ENCODE results near the gene KRTAP2-1. TPM values are rescaled to one million over a fixed set of nuclear protein-coding genes. Genes with fewer than 3 reads are reported as not detected.
"Not testable (repeated sequence)": the region's sequence is repeated elsewhere in the genome, so short reads cannot be mapped to it uniquely, and the experiment has no call there.

The KRTAP2-1 gene
- total RNA-seq, 1 experiment from 2014 or later: not detected

GRCh38 chr17:41065016-41065689, 18.0 kb upstream of the KRTAP2-1 start:
- H3K27ac ChIP-seq (ENCODE audit: low read depth, low read length); CTCF ChIA-PET: not testable (repeated sequence)

GRCh38 chr17:41064301-41064700, 17.2 kb upstream of the KRTAP2-1 start:
- POLR2A ChIA-PET: no interaction called here
- Histone ChIP-seq H3K4me3 (replicated peaks in 1 of 2; ENCODE audit: low read depth in 1 of 2, low read length in 2 of 2) (no peak overlapping the region), H3K79me2 (ENCODE audit: insufficient read depth, low read length) (no peaks in the 10 kb centered on the region), H2AFZ (ENCODE audit: low read depth, low read length, poor library complexity, severe bottlenecking) (no peak overlapping the region), H3K9me2 (ENCODE audit: insufficient read depth) (no peaks in the 10 kb centered on the region), H3K27me3 (ENCODE audit: insufficient read depth, low read length) (no peaks in the 10 kb centered on the region), H3K36me3 (ENCODE audit: control insufficient read depth in 1 of 2, insufficient read depth in 2 of 2, low read length in 2 of 2) (peaks cover 0 to 15% of the 10 kb centered on the region in 2 experiments; a peak in 1 of 4 replicates), H3K27ac (ENCODE audit: low read depth, low read length) (no peak overlapping the region), H3K9me3 (ENCODE audit: control insufficient read depth in 1 of 2, insufficient read depth in 1 of 2, low read depth in 1 of 2, low read length in 2 of 2) (no peaks in the 10 kb centered on the region; a peak in 1 of 4 replicates), H3K9ac (ENCODE audit: low read length) (0 out of 2 replicates have a peak overlapping the region, but pooled peaks have one; percentile 2), H3K4me2 (ENCODE audit: low read length) (no peak overlapping the region), H4K20me1 (ENCODE audit: insufficient read depth) (no peaks in the 10 kb centered on the region), H3K4me1 (ENCODE audit: control insufficient read depth in 1 of 2, insufficient read depth in 2 of 2, low read length in 2 of 2) (peaks cover 39 to 85% of the 10 kb centered on the region in 2 experiments)
- no peak for DNase-seq (ENCODE audit: low read depth, low spot score)
- CTCF ChIA-PET: no interaction called here
- intact Hi-C loops (cut with micrococcal nuclease): no loop called here
- no peak for ATAC-seq
- TF ChIP-seq CEBPB (IDR thresholded peaks at IDR 0.05; ENCODE audit: low read depth) (no peak), SP1 (IDR thresholded peaks at IDR 0.05; ENCODE audit: low read depth) (no peak), SIN3A (IDR thresholded peaks at IDR 0.05; ENCODE audit: low read depth) (no peak), YY1 (IDR thresholded peaks at IDR 0.05; ENCODE audit: extremely low read depth, insufficient replicate concordance, low read depth, low read length) (no peak), MAX (IDR thresholded peaks at IDR 0.05) (no peak), ELF1 (IDR thresholded peaks at IDR 0.05; ENCODE audit: borderline replicate concordance, low read depth) (no peak), CTCF (IDR thresholded peaks at IDR 0.05 in 2 of 3, conservative IDR thresholded peaks at IDR 0.05 in 1 of 3; ENCODE audit: borderline replicate concordance in 1 of 3, insufficient read depth in 1 of 3, low read depth in 2 of 3, low read length in 2 of 3) (no peak), TCF7L2 (IDR thresholded peaks at IDR 0.05; ENCODE audit: borderline replicate concordance, extremely low read depth, insufficient read depth, insufficient read length) (no peak), FOSL1 (IDR thresholded peaks at IDR 0.05; ENCODE audit: low read depth) (no peak), EZH2phosphoT487 (IDR thresholded peaks at IDR 0.05; ENCODE audit: borderline replicate concordance) (no peak), JUND (IDR thresholded peaks at IDR 0.05) (no peak), ZNF274 (IDR thresholded peaks at IDR 0.05; ENCODE audit: low read depth, low read length) (no peak), SRF (IDR thresholded peaks at IDR 0.05; ENCODE audit: low read depth) (no peak)
- TF ChIP-seq, protein P1, sequence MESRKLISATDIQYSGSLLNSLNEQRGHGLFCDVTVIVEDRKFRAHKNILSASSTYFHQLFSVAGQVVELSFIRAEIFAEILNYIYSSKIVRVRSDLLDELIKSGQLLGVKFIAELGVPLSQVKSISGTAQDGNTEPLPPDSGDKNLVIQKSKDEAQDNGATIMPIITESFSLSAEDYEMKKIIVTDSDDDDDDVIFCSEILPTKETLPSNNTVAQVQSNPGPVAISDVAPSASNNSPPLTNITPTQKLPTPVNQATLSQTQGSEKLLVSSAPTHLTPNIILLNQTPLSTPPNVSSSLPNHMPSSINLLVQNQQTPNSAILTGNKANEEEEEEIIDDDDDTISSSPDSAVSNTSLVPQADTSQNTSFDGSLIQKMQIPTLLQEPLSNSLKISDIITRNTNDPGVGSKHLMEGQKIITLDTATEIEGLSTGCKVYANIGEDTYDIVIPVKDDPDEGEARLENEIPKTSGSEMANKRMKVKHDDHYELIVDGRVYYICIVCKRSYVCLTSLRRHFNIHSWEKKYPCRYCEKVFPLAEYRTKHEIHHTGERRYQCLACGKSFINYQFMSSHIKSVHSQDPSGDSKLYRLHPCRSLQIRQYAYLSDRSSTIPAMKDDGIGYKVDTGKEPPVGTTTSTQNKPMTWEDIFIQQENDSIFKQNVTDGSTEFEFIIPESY (IDR thresholded peaks at IDR 0.05; ENCODE audit: extremely low read depth, insufficient replicate concordance, low read length): no peak
- TF ChIP-seq, protein P2, sequence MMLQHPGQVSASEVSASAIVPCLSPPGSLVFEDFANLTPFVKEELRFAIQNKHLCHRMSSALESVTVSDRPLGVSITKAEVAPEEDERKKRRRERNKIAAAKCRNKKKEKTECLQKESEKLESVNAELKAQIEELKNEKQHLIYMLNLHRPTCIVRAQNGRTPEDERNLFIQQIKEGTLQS (IDR thresholded peaks at IDR 0.05): no peak
- RAD21 ChIA-PET (ENCODE audit: low non-redundant PET in 1 of 2, low total read pairs in 2 of 2, uncharacterized antibody in 2 of 2, unreplicated experiment in 2 of 2): no interaction called here
- no TSS peak for BruUV-seq (replicated peaks)

More at GRCh38 chr17:41065016-41065689, 18.0 kb upstream of the KRTAP2-1 start:
- ATAC-seq; H3K4me3 ChIP-seq (replicated peaks in 1 of 2; ENCODE audit: low read depth in 1 of 2, low read length in 2 of 2); DNase-seq (ENCODE audit: low read depth, low spot score); H3K9me2 ChIP-seq (ENCODE audit: insufficient read depth); intact Hi-C loops (cut with micrococcal nuclease); H3K9ac ChIP-seq (ENCODE audit: low read length); H3K79me2 ChIP-seq (ENCODE audit: insufficient read depth, low read length); H4K20me1 ChIP-seq (ENCODE audit: insufficient read depth); BruUV-seq (replicated peaks); H3K27me3 ChIP-seq (ENCODE audit: insufficient read depth, low read length); H3K4me2 ChIP-seq (ENCODE audit: low read length); POLR2A ChIA-PET; RAD21 ChIA-PET (ENCODE audit: low non-redundant PET in 1 of 2, low total read pairs in 2 of 2, uncharacterized antibody in 2 of 2, unreplicated experiment in 2 of 2); H2AFZ ChIP-seq (ENCODE audit: low read depth, low read length, poor library complexity, severe bottlenecking); H3K9me3 ChIP-seq (ENCODE audit: control insufficient read depth in 1 of 2, insufficient read depth in 1 of 2, low read depth in 1 of 2, low read length in 2 of 2): not testable (repeated sequence)
- Histone ChIP-seq H3K36me3 (ENCODE audit: control insufficient read depth in 1 of 2, insufficient read depth in 2 of 2, low read length in 2 of 2) (peaks cover 0 to 22% of the 10 kb centered on the region in 2 experiments; a peak in 1 of 4 replicates), H3K4me1 (ENCODE audit: control insufficient read depth in 1 of 2, insufficient read depth in 2 of 2, low read length in 2 of 2) (peaks cover 34 to 78% of the 10 kb centered on the region in 2 experiments)

Data from HCT116 (cell line).